HPDE6-E6E7 (cell line): ENCODE measurements around the gene CCDC88C.
"Not testable (repeated sequence)": the region's sequence is repeated elsewhere in the genome, so short reads cannot be mapped to it uniquely, and the experiment has no call there.

Source experiments
- DNase-seq: peaks from one replicate; pipeline ENCODE4 v3.0.0; 2011; ENCODE audit warnings: missing footprints; ENCODE audit errors: extremely low spot score

The CCDC88C gene

DNA sequence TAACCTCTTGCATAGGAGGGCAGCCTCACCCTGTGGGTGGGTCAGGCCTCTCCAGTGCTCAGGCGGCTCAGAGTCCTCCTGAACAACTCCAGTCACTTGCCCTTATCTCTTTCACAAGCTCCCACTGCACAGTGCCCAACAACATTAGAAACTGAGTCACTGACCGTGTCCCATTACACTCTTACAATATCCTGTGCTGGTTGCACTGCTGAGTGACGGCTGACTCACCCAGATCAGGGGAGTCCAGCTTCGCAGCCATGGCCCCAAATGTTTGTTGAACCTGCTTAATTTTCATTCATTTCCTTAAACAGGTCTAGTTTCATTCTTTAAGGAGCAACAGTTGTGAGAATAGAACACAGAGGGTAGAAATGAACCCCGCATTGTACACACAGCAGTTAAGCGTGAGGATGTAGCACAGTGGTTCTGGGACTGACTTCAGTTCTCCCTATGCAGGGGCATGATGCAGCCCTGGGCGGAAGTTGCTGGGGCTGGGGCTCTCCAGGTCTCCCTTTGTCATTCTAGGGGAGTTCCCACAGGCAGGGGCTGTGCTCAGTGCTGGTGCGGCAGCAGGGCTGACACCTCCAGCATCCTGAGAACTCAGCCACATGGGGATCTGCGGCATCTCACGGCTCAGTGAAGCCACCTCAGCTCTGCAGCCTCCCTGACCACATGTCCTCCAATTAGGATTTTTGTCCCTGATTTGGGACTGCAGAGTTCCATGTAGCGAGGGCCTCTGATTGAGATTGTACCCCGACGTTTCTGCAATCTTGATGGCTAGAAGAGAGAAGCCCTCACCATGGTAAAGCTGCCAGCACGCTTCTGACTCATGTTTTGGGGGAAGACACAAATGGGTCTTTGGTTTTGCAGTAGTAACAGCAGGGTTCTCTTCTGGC is 189.3 kb downstream of the CCDC88C start:
- DNase-seq: peak; percentile 84

- no peak for DNase-seq
Measured at GRCh38 chr14:91227183-91227628, 190.4 kb downstream of the CCDC88C start.

GRCh38 chr14:91226360-91226759 is 191.3 kb downstream of the CCDC88C start:
- DNase-seq: not testable (repeated sequence)

DNA sequence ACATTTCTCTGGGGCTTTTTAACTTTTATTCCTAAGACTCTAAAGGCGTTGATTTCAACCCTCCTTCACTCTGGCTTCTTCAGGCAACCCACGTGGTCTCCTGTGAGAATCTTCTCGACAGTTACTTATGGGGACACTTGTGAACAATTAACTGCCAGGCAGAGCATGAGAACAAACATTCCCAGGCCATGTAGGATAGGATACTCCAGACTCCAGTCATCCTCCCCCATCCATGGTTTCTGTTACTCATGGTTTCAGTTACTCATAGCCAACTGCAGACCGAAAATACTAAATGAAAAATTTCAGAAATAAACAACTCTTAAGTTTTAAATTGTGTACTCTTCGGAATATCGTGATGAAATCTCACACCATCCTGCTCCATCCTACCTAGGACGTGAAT is 192.6 kb downstream of the CCDC88C start:
- DNase-seq: no peak

- DNase-seq: no peak
Measured at GRCh38 chr14:91223028-91223783, 194.4 kb downstream of the CCDC88C start.
